Measurements from ENCODE around the gene CD1B.
"Not testable (repeated sequence)": the region's sequence is repeated elsewhere in the genome, so short reads cannot be mapped to it uniquely, and the experiment has no call there.

CD1B gene

DNA sequence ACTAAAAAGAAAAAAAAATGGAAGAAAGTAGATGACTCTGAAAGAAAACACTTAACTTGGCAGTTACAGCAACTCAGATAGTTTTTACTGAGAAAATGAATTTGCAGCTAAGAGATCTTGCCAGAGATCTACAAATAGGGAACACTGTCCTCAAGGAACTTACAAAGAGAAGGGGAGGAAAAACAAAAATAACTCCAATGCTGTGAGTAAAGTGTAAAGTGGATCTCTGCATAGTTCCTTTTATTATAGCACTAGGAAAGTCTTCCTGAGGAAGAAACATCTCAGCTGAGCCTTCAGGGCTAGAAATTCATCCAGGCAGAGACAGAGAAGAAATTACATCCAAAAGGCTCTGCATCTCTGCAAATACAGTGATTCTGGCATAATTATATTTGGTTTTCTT is 3.9 kb downstream of the CD1B start:
- no peak for DNase-seq

DNA sequence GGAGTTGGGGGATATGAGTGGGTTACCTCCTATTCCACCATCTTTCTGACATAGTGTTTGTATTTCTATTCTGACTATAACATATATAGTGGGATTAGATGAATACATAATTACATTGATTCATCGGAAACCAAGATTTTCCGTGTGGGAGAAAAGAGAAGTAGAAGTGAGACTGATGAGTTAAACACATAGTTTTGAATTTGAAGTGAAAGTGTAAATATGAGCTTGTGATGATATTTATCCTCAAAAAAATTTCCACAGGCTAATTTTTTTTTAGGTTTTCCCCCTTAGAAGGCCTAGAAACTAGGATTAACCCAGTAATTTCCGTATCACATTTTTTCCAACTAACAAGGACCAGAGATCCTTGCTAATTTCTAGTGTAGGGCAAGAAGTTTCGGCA is 6.9 kb downstream of the CD1B start:
- DNase-seq: no peak

DNA sequence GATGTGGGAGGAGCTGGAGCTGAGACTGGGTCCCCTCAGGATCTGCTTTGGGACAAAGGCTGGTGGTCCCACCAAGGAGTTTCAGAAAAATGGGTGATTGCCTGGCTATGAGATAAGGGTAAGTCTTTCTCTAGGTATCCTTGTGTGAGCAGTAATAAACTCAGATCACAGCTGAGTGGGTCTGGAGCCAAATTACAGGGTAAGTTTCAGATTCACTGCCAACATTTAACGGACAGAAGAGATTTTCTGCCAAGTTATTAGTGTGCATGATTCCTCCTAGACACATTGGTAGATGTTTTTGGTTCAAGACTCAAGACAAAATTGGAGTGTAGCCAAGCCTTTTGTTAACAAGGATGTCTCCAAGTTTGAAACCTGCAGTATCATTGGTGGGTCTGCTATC is 7.5 kb downstream of the CD1B start:
- no peak for DNase-seq

DNA sequence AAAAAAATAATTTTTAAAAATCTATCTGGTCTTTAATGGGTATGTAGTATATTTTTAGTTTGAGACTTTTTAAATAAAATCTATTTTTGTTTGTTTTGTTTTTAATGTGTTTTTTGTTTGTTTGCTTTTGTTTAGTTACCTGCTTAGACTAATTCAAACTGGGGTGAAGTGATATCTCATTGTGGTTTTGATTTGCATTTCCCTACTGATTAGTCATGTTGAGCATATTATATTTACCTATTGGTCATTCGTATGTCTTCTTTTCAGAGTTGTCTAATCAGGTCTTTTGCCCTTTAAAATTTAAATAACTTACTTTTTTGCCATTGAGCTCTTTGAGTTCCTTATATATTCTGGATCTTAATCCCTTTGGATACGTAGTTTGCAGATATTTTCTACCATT is 20.3 kb downstream of the CD1B start:
- DNase-seq: no peak

DNA sequence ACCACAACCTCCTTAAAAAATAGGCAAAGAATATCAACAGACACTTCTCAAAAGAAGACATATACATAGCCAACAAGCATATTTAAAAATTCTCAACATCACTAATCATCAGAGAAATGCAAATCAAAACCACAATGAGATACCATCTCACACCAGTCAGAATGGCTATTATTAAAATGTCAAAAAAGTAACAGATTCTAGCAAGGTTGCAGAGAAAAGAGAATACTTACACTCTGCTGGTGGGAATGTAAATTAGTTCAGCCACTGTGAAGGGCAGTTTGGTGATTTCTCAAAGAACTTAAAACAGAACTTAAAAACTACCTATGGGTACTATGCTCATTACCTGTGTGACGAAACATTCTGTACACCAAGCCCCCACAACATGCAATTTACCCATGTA is 20.7 kb downstream of the CD1B start:
- DNase-seq: no peak

DNA sequence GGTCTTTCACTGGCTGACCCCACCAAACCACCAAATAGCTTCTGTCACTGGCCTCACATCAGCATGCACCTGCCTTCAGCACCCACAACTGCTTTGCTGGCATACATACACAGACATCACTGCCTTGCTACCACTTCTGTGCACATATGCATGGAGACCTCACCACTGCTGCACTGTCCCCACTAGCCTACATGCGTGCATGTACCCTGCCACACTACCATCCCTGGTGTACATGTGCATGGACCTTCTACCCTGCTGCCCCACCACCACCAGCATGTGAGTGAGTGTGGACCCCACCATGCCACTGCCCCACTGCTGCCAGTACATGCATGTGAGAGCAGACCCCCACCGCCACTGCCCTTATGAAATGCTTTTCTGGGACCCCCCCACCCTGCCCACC is 35.5 kb downstream of the CD1B start:
- no peak for DNase-seq

DNA sequence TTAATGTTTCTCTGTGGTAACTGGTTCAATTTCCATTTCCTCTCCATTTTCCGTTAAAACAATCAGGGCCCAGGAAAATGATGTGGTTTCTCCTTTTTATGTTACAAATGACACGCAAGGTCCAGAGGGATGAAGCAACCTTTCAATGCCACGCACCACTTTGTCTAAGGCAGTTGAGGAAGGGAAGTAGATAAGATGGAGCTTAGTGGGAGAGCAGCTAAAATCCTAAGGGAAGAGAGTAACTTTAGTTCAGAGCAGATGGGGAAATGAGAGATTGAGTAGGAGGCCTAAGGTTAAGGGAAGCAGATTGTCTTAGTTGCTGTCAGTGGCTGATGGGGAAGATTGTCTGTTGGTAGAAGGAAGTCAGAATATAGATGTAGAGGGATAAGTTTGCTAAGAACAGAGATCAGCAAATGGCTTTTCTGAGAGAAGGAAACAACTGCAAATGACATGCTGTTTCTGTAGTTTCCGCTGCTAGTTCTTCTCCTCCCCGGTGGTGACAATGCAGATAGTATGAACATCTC is 40.9 kb downstream of the CD1B start:
- DNase-seq: no peak

DNA sequence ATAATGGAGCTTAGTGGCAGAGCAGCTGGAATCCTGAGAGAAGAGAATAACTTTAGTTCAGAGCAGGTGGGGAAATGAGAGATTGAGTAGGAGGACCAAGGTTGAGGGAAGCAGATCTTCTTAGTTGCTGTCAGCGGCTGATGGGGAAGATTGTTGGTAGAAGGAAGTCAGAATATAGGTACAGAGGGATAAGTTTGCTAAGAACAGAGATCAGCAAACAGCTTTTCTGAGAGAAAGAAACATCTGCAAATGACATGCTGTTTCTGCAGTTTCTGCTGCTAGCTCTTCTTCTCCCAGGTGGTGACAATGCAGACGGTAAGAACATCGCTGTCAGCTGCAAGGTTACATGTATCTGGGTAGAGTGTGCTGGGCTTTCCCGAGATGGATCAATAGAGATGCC is 41.5 kb downstream of the CD1B start, which contains the start of gene CD1C:
CD1C (plus strand) TSS at position 113 of the 400 bp plus-strand sequence; CDS start at position 255, 142 bp downstream.
- no peak for DNase-seq

DNA sequence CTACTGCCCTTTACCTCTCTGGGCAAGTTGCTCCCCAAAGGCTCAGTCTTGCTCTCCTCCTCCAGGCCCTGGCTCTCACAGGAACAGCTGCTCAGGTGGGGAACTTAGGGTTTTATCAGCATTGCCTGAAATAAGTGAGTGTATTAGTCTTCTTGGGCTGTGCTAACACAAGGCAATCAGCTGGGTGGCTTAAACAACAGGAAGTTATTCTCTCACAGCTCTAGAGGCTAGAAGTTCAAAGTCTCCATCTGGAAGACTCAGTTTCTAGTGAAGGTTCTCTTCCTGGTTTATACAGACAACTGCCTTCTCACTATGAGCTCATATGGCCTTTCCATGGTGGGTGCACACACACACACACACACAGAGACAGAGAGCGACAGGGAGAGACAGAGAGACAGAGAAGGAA is 44.4 kb downstream of the CD1B start:
- DNase-seq: no peak

DNA sequence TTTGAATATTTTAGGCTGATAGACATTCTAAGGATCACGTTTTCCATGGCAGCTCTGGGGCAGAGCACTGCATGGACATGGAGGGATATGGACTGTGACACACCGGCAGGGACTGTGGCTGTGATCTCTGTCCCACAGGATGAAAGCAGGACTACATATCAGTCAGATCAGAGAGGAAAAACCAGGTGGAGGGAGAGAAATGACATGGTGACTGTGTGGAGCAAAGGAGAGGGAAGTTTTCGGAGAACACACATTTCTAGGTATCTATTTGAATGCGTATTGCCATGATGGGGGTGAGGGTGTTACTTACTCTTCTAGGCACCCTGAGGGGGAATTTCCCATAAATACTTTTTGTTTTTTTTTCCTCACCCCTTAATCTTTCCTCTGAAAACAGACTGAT is 44.8 kb downstream of the CD1B start:
- no peak for DNase-seq

DNA sequence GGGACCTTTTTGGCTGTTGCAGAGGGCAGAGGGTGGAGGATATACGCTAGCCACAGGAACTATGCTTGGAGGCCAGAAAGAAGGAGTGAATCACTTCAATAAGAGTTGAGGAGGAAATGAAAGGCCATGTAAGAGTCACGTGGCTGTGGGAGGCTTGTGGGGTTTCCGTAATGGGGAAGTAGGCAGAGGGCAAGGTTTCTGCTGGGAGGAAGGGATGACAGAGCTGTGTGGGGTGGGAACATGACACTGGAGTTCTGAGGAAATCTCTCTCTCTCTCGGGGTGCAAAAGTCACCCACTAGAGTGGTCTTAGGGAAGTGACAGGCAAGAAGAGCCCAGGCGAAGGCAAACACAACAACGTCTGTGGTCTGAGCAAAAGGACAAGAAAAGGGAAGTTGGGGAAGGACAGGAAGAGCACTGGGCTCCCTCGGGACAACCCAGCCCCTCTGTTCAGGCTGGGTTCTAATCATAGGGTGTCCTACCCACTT is 45.5 kb downstream of the CD1B start:
- no peak for DNase-seq

DNA sequence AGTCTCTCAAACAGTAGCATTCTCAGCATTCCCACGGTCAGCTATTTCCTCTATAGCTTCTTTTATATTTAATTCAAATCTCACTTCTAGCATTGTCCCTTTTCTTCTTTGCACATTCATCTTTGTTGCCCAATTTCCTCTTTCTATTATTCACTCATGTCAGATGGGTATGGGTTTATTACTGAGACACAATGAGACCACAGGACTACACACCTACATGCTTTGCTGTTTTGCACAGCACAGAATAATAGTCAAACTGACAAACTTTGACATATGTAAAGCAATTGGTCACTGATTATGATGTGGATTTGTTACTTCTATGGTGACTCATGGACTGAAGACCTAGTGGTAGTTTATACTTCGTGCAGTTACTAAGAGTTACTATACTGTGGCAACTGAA is 47.4 kb downstream of the CD1B start:
- no peak for DNase-seq

DNA sequence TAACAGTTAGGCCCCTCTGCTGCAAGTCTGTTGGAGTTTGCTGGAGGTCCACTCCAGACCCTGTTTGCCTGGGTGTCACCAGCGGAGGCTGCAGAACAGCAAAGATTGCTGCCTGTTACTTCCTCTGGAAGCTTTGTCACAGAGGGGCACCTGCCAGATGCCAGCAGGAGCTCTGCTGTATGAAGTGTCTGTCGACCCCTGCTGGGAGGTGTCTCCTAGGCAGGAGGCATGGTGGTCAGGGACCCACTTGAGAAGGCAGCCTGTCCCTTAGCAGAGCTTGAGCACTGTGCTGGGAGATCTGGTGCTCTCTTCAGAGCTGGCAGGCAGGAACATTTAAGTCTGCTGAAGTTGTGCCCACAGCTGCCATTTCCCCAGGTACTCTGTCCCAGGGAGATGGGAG is 48.9 kb downstream of the CD1B start:
- DNase-seq: not testable (repeated sequence)

Measured in cerebellar nuclear complex (tissue), 1 donor.